Fibroblast of mammary gland (primary cell): ENCODE results near the gene SUGP2.

Experiments
- DNase-seq: peaks from one replicate; pipeline ENCODE4 v3.0.0-alpha.2; 2010; ENCODE audit warnings: low read depth
- H3K4me3 ChIP-seq: 2 replicates; pipeline ENCODE4 v1.5.1; 2011; ENCODE audit warnings: low read depth, mild to moderate bottlenecking, low read length, moderate library complexity; ENCODE audit not compliant: control insufficient read depth
- TF ChIP-seq, protein P1 (sequence below): conservative IDR thresholded peaks from 2 replicates; pipeline ENCODE4 v1.5.1; 2011; ENCODE audit warnings: low read depth, low read length, inconsistent platforms; ENCODE audit not compliant: control insufficient read depth, insufficient read depth

The SUGP2 gene

DNA sequence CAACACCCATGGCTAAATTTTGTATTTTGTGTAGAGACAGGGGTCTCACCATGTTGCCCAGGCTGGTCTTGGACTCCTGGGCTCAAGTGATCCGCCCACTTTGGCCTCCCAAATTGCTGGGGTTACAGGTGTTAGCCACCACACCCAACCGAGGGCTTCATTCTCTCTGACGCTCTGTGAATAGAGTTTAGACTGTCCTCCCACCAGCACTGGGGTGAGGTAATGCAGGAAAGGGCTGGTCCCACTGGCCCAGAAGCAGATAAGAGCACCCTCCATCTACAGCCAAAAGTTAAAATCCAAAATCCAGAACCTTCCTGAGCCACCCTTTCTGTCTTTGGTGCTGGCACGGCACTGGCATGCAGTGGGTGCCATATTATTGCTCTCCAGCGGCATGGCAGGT is 60.5 kb downstream of the SUGP2 start:
- H3K4me3 ChIP-seq, result no peak overlapping the region
- TF ChIP-seq, protein P1, sequence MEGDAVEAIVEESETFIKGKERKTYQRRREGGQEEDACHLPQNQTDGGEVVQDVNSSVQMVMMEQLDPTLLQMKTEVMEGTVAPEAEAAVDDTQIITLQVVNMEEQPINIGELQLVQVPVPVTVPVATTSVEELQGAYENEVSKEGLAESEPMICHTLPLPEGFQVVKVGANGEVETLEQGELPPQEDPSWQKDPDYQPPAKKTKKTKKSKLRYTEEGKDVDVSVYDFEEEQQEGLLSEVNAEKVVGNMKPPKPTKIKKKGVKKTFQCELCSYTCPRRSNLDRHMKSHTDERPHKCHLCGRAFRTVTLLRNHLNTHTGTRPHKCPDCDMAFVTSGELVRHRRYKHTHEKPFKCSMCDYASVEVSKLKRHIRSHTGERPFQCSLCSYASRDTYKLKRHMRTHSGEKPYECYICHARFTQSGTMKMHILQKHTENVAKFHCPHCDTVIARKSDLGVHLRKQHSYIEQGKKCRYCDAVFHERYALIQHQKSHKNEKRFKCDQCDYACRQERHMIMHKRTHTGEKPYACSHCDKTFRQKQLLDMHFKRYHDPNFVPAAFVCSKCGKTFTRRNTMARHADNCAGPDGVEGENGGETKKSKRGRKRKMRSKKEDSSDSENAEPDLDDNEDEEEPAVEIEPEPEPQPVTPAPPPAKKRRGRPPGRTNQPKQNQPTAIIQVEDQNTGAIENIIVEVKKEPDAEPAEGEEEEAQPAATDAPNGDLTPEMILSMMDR, result no peak
- no peak for DNase-seq

DNA sequence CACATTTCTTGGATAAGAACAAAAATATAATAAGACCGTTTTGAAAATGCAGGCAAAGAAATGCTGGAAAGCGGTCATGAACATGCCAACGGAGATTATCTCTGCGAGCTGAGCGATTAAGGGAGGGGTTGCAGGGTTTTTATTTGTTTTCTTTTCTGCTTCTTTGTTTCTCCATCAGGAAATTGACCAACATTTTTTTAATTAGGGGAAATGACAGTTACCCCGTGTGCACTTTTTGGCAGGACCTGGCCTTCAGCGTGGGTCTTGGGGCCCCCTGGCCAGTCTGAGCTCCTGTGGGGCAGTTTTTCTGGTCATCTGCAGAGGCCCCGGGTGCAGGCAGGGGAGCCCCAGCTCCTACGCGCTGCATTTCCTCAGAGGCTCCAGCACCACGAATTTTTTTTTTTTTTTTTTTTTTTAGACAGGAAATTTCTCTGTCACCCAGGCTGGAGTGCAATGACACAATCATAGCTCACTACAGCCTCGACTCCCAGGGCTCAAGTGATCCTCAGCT is 61.0 kb downstream of the SUGP2 start:
- no peak overlapping the region for H3K4me3 ChIP-seq
- DNase-seq, result peak; percentile 20
- TF ChIP-seq, protein P1, result no peak

DNA sequence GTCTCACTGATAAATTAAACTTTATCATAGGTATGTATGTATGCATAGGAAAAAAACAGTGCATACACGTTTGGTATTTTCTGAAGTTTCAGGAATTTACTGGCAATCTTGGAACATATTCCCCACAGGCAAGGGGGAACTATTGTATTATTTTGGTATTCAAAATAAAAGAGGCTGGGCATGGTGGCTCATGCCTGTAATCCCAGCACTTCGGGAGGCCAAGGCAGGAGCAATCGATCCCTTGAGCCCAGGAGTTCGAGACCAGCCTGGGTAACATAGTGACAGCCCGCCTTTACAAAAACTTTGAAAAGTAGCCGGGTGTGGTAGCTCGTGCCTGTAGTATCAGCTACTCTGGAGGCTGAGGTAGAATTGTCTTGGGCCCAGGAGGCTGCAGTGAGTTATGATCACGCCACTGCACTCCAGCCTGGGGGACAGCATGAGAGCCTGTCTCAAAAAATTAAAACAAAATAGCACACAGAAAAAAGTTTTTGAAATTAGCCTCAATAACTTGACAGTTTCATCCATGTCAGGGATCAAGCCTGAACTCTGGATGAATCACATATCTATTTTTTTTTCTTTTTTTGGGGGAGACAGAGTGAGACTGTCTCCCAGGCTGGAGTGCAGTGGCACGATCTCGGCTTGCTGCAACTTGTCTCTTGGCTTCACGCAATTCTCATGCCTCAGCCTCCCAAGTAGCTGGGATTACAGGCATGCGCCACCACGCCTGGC is 63.2 kb downstream of the SUGP2 start:
- TF ChIP-seq, protein P1, result no peak
- H3K4me3 ChIP-seq, result no peak overlapping the region
- no peak for DNase-seq

DNA sequence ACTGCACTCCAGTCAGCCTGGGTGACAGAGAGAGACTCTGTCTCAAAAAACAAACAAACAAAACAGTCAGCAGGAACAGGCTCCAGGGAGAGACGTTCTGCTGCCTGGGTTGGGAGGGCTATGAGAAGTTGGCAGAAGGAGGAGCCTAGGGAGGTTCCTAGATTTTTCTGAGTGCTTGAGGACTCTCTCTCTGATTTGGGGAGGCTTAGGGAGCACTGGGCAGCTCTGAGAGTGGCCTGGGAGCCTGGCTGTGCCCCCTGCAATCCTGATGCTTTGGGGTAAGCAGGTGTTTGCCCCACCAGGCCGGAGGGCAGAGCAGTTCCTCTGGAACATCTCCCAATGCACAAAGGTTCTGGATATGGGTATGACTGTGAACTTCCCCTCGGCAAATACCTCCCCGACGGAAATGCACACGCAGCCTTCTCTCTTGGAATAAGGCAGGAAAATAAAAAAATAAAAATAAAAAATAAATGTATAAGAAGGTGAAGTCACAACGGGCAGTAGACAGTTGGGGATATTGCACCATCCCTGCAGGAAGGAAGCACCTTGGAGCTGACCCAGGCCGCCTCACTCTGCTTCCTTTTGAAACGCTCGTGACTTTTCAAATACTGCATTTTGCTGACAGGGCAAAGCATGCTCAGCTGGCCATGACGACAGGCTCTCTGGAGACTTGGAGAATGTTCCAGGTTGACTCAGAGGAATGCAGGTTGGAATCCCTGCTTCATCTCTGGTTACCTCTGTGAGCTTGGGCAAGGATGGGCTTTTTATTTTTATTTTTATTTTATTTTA is 65.8 kb downstream of the SUGP2 start:
- TF ChIP-seq, protein P1, result no peak
- no peak overlapping the region for H3K4me3 ChIP-seq
- peak; percentile 61 for DNase-seq

DNA sequence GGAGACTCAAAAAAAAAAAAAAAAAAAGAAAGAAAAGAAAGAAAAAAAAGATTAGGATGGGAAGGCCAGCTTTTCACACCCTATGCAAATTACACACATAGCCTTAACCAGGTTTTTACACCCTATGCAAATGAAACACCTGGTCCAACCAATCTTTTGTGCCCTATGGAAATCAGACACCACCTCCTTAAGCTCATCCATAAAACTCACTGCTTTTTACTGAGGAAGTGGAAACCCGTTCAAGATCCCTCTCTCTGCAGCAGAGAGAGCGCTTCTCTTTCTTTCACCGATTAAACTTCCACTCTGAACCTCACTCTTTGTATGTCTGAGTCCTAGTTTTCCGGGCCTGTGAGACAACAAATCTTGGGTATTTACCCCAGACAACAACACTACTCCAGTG is 67.0 kb downstream of the SUGP2 start:
- DNase-seq, result no peak
- H3K4me3 ChIP-seq, result no peak overlapping the region
- TF ChIP-seq, protein P1, result no peak

DNA sequence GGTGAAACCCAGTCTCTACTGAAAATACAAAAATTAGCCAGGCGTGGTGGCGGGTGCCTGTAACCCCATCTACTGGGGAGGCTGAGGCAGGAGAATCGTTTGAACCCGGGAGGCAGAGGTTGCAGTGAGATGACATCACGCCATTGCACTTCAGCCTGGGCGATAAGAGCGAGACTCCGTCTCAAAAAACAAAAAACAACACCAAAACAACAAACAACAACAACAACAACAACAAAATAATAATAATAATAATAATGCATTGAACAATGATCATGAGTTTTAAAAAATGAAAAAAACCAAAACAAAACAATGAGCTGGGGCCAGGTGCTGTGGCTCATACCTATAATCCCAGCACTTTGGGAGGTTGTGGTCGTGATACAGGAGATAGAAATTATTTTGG is 69.2 kb downstream of the SUGP2 start:
- TF ChIP-seq, protein P1, result no peak
- DNase-seq, result no peak

More for the DNA sequence above, 69.2 kb downstream of the SUGP2 start:
- no peak overlapping the region for H3K4me3 ChIP-seq
